Measurements from ENCODE around the gene THBS3.

GRCh38 chr1:155254714-155255242, 47.1 kb upstream of the THBS3 start:
- no peak for TF ChIP-seq POLR2A (IDR thresholded peaks at IDR 0.05)
- TF ChIP-seq CTCF (IDR thresholded peaks at IDR 0.05), result no peak
